GM18873 (cell line): ENCODE measurements around the gene KIFC3.
"Not testable (repeated sequence)": the region's sequence is repeated elsewhere in the genome, so short reads cannot be mapped to it uniquely, and the experiment has no call there.

Experiments used
- ATAC-seq: cut with Tn5 transposase; IDR thresholded peaks from one replicate; pipeline ENCODE4 v1.9.1; 2021; ENCODE audit warnings: mild to moderate bottlenecking, moderate library complexity, moderate number of reproducible peaks; ENCODE audit not compliant: unreplicated experiment, low FRiP score

The KIFC3 gene

DNA sequence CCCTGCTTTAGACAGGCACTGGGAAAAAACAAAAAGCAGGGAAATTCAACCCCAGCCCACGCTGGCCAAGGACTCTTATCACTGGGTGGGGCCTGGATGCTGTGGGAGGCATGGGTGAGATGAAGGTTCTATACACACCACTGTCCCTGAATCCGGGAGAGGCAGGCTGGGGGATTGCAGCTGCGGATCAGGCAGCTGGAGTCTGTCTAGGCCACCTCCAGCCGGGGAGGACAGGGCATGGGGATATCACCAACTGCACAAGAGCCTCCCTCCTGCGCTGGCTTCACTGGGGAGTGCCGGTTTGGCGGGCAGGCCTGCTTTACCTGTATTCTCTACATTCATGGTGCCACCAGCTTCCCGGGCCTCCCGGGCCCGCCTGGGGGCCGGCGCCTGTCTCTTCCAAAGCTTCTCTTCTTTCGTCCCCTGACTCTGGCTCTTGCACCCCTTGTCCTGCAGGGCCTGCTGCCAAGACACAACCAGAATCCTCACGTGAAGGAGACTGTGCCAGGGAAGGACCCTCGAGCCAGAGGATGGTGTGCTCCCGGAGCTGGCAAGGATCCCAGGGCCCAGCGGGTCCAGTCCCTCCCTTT lies 13.9 kb downstream of the KIFC3 start:
- no peak for ATAC-seq

DNA sequence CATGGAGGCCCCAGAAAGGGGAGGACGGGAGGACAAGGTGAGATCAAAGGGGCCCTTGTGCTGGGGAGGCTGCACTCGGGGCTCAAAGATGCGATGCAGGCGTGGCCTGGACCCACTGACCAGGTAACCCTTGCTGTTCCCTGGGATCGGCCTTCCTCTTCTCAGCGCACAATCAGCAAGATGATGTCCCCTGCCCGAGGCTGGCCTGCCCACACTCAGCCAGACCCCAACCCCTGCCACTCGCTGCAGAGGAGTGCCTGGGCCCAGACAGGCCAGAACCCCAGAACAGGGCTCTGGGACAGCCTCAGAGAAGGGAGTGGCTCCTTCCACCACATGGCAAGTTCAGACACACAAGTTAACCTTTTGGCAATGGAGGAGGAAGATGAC lies 14.8 kb downstream of the KIFC3 start:
- ATAC-seq, result no peak

DNA sequence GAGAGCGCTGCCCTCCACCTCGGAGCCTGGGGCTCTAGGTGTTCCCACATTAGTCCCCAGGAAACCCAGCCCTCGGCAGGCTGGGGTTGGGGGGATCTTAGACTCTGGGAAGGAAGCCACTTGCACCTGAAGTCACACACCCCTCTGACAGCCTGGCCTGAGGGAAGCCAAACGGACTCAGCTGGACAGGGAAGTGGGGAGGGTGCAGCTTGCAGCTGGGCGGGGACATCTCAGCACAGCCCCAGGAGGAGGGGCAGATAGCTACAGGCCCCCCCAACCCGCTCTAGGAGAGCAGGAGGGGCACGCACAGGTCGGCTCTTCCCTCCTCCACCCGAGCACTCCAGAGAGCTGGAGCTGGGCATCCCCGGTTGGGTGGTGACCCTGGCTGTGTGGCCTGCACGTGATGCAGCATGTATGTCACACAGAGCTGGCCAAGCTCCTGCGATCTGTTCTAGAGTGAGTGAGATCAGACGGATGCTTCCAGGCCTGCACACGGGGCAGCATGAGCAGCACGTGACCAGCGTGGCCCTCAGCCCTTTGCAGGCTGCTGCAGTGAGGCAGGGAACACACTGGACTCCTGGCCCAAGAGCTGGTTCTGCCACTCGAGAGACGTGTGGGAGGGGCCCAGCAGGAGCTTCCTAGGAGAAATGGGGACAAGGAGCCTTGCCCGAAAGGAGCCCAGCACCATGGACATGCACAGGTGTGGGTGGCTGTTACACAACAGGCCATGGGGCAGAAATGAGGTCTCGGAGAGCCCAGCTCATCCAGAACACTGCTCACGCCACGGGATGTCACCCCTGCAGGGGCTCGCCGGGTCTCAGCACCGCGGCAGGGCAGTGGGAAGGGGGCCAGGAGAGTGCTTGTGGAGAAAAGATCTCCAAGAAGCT lies 15.4 kb downstream of the KIFC3 start:
- ATAC-seq, result no peak

DNA sequence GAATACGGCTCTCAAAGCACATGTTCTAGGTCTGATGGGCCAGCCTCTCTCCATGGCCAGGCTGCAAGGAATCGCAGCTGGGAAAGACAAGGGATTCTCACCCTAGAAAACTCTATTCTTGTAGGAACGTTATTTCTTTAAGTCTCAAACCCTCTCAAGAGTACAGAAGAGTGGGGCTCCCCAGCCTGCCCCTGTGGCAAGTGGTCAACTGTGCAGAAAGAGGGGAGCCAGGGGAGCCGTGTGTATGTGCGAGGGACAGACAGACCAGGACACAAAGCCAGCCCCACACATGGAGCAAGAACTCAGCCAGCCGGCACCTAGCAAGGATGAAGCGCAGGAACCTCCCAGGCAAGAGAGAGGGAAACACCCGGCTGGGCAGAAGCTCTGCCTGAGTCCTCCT lies 16.4 kb downstream of the KIFC3 start:
- no peak for ATAC-seq

DNA sequence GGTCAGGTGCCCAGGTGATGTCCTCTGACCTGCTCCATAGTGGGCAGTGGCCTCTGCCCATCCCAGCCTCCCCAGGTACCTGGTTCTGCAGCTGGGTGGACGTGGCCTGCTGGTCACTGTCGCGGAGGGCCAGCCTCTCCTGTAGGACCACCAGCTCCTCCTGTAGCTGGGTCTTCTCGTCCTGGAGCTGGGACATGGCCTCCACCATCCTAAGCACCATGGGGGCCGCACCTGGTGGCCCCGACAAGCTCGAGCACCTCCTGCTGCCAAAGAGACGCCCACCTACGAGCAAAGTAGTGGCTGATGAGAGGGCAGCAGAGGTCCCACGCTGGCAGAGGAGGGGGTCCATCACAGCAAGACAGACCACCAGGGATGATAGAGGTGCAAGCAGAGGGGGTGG lies 16.9 kb downstream of the KIFC3 start:
- ATAC-seq, result no peak

DNA sequence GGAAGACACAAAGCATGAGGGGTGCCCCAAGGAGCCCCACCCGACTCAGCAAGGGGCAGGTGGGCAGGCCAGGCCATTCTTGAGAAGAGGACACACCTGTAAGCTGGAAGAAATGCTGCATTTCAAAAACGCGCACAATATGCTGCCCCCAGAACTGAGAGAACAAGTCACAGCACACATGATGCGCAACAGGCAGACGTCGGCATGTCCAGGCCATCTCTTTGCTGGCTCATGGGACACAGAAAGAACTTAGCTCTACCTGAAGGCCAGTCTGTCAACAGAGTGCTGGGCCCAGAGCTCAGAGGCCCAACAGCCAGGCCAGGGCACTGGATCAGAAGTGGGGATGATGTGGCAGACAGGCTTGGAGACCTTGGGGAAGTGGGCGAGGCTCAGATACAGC lies 18.0 kb downstream of the KIFC3 start:
- ATAC-seq, result no peak

DNA sequence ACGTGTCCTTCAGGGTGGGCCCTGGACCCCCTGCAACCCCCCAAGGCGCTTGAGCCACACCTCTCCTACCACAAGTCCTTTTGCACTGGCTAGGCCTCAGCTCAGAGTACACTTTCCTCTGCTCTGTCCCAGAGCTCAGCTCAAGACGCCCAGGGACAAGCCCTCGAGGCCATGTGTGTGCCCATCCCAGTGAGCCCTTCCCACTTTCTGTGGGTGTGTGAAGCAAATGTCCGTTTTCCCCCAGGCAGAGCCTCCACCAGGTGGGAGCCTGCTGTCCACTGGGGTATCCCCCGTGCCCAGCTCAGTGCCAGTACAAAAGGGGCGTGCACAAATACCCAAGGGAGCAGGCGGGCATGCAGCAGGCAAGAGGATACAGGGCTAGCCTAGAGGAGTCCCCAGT lies 18.4 kb downstream of the KIFC3 start:
- ATAC-seq, result no peak

DNA sequence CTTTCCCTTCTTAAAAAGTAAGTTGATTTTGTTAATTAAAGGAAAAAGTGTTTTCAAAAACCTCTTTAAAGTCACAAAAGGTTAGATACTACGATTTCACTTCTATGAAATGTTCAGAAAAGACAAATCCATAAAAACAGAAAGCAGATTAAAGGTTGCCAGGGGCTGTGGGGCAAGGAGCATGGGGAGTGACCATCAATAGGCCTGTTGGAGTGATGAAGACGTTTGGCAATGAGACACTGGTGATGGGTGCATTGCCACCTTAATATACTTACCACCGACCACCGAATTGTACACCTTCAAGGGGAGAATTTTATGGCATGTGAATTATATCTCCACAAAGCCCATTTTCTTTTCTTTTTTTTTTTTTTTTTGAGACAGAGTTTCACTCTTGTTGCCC lies 19.2 kb downstream of the KIFC3 start:
- no peak for ATAC-seq

DNA sequence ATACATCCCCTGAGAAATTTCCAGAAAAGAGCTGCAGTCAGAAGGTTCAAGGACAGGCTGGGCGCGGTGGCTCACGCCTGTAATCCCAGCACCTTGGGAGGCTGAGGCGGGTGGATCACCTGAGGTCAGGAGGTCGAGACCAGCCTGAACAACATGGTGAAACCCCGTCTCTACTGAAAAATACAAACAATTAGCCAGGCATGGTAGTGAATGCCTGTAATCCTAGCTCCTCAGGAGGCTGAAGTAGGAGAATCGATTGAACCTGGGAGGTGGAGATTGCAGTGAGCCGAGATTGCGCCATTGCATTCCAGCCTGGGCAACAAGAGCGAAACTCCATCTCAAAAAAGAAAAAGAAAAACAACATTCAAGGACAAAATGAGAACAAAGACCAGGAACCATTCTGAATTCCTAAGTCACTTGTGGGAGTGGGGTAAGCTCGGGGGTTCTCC lies 19.7 kb downstream of the KIFC3 start:
- not testable (repeated sequence) for ATAC-seq

DNA sequence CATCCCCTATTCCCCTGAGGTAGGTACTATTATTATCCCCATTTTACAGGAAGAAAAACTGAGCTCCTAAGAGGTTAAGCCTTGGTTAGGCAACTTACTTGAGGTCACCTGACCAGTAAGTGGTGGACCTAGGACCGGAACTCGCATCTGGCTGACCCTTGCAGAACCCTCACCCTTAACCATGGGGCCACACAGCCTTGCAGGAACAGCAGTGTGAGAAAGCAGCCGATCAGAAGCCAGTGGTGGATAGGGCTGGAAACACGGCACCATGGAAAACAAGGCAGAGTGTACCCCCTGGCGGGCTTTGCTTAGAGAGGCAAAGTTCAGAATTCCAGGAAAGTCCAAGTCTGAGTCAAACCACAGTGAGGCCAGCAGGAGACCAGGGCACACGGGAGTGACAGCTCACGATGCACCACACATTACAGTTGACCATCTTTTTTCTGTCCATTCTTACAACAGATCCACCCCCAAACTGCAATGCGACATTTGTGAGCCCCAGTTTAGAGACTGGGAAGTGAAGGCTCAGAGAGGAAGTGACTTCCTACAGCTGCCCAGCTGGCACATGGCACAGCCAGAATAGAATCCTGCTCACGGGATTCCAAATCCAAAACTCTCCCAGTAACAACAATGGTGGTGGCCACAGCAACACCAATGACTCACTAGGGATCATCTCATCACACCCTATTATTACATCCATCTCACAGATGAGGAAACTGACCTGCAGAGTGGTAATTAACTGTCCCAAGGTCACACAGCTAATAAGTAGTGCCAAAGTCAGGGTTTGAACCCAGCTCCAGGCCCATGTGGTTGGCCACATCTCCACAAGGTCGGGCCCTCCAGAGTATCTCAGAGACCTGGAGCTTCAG lies 20.3 kb downstream of the KIFC3 start:
- no peak for ATAC-seq

DNA sequence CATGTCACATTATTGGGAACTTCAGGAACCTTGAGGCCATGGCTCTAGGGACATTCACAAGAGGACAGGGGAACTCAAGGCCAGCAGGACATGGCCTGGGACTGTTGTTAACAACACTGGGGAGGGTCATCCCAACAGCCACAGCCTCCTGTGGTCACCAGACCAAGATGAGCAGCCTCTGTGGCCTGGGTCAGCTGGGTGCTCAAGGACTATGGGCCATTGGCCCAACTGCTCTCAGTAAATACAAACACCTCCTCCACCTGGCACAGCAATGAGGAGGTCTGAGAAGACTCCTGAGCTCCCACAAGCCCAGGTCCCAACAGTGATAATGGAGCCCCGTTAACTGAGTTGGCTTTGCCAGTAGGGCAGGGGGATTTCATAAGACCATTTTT lies 20.9 kb downstream of the KIFC3 start:
- no peak for ATAC-seq

DNA sequence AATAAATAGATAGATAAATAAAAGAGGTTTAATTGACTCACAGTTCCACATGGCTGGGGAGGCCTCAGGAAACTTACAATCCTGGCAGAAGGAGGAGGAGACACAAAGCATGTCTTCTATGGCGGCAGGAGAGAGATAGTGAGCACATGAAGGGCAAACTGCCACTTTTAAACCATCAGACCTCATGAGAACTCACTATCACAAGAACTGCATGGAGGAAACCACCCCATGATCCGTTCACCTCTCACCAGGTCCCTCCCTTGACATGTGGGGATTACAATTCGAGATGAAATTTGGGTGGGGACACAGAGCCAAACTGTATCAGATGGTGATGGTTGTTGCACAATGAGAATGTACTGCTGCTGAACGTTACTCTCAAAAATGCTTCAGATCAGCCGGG lies 22.5 kb downstream of the KIFC3 start:
- not testable (repeated sequence) for ATAC-seq

DNA sequence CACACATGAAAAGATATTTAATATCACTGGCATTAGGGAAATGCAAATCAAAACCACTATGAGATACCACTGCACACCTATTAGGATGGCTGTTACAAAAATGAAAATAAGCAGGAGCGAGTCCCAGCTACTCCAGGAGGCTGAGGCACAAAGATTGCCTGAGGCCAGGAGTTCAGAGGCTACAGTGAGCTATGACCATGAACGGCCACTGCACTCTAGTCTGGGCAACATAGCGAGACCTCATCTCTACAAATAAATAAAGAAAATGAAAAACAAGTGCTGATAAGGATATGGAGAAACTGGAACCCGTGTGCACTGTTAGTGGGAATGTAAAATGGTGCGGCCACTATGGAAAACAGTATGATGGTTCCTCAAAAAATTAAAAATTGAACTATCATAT lies 23.6 kb downstream of the KIFC3 start:
- ATAC-seq, result no peak

DNA sequence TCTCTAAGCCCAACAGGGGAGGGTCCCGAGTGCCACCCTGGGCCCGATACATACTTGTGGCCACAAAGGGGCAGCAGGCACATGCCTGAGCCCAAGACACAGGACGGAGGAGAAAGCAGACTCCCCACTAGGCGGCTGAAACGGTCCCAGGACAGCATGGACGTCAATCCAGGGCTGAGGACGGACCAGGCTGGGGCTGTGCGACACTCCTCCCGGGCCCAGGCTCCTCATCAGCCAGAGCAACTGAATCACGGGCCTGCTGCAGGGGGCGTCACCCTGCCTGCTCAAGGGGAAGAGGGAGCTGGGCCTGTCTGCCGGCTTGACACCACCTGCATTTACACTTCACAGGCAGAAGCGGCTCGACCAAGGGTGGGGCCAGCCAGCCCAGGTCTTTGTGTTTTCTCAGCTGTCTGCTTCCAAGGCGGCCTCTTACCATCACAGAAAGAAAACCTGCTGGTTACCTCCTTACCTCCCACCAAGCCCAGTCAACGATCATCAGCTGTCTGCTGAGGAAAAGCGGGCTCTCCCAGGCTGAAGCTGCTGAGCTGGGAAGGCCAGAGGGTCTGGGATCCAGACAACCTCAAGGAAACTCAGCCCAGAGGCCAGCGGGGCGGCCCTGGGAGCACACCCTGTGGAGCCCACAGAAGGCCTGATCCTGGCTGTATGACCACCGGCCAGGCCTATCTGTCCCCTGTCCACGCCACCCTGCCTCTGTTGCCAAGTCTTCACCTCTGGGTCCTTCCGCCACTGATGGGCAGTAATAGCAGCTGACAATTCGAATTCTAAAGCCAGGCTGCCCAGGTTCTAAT lies 26.4 kb downstream of the KIFC3 start:
- ATAC-seq, result no peak

DNA sequence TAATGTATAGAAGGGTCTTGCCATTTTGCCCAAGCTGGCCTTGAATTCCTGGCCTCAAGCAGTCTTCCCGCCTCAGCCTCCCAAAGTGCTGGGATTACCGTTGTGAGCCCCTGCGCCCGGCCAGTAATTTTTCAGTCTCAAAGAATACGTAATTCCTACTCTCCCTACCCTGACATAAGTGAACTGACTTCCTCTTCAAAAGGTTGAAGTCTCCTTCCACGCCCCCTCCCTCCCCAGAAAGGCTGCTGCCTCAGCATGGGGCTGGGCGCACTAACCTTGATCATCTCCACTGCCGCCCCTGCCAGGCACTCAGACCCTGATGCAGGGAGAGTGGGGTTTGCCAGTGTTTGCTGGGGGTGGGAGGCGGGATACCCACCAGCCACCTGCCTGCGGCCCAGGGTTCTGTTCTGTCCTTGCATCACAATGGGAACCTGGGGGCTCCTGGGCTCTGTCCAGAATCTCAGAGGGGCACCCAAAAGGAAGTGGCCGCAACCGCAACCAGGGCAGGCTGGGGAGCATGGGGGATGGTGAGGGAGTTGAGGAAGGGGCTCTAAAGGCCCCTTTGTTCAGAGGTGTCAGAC lies 27.5 kb downstream of the KIFC3 start:
- ATAC-seq, result no peak

DNA sequence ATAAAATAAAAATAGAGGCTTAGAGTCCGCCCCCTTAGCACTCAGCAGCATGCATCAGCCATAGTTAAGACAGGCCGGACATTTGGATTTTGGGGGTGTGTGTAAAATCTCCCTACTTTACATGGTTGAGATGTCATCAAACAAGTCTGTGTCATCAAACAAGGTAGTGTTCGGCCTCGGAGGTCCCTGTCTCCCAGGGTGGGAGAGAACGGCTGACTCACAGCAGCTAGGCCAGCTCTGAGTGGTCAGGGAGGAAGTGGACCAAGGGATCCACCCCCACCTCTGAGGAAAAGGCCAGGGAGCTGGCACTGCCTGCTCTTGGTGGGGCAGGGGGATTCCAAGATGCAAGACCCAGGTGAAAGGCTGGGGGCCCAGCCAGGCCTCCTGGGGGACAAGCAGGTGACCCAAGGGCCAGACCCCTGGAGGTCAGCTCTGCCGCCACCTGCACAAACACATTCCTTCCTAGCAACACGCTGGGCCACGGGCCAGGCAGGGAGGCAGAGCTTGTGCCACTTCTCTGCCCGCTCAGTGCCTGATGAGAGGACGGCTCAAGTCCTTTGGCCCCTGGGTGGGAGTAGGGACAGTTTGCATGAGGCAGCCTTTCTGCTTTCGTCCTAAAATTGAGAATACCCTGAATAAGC lies 28.5 kb downstream of the KIFC3 start:
- no peak for ATAC-seq

DNA sequence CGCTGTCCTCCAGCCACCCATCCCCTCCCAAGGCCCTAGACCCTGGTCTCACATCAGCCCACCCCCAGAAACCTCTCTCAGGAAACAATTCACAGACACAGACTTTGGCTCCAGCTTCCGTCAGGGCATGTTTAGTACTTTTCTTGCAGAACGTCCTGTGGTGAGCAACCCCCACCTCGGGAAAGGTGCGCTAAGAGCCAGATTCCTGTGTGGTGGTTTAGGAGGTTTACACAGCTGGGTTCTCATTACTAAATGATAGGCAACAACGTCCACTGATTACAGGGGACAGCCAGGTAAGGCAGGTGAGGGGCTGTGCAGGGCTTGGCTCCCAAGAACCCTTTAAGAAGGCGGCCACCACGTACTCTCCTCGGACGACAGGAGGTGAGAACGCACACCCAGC lies 29.3 kb downstream of the KIFC3 start:
- no peak for ATAC-seq

DNA sequence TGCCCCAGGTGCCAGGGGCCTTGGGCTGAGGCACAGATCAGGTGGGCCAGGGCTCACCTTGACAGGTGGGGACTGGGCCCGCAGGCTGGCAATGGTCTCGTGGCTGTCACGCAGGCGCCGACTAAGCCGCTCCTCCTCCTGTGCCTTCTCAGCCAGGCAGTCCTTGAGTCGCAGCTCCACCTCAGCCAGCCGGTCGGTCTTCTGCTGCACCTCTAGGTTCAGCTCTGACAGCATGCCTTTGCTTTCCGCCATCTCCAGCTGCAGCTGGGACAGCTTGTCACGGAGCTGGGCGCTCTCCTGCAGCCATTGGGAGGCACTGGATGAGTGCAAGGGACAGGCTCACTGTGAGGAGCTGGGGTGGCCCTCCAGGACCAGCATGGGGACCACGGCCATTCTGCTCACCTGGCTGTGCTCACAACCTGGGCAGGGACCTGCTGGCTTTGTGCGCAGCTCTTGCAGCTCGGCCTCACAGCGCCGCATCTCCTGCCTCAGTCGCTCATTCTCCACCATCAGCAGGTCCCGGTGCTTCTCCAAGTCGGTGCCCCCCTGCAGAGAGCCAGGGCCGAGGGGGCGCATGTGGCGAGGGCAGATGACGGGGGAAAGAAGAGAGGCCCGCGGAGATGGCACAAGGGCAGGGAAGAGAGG lies 31.0 kb downstream of the KIFC3 start:
- no peak for ATAC-seq

DNA sequence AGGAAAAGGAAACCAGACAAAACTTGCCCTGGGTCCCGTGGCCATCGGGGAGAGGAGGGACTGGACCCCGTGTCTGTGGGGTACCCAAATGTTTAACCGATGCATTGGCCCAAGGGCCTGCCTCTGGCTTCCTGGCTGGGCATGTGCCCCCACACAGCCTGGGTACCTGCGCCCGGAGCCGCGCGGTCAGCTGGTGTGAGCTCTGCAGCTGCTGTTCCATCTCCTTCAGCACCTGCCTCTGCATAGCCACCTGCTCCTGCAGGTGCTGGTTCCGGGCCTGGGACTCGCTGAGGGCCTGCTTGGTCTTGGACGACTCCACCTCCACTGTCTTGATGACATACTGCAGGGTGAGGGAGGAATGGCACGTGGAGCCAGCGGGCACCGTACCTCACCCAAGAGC lies 31.9 kb downstream of the KIFC3 start:
- ATAC-seq, result no peak
